ENCODE results near the gene TUSC2.

DNA sequence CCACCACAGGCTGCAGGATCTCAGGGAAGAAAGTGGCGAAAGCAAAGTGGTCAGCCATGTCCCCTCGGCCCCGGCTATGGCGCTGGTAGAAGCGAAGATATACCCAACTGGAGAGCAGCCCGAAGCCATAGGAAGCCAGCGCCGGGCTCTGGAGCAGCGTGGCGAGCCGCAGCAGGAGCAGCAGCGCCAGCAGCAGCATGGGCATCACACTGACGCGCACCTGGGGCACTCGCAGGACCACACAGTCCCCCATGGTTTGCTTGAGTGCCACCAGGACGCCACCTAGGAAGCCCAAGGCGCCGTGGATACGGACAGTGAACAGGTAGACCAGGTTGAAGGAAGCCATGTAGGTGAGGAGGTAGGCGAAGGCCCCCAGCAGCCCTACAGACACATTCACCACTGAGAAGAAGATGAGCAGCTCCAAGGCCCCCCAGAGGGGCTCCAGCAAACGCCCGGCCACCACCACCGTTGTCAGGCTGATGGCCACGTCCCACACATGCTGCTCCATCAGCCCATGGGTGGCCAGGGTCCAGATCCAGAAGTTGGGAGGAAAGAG is 30.4 kb upstream of the TUSC2 start:
- TF ChIP-seq POLR2A (IDR thresholded peaks at IDR 0.05; ENCODE audit: low read length) (no peak), GATA1 (IDR thresholded peaks at IDR 0.05; ENCODE audit: low read depth, low read length) (no peak)

Data from erythroblast (primary cell).